HepG2 (cell line): ENCODE data around the gene UBB.

Experiments used
- BRCA1 ChIP-seq: sonication (generic); formaldehyde crosslinking; IDR thresholded peaks from 2 replicates; pipeline ENCODE4 v1.4.0; 2020; ENCODE audit warnings: missing genetic modification reagents
- CEBPB ChIP-seq: IDR thresholded peaks from 2 replicates; pipeline ENCODE4 v1.6.1; 2011; ENCODE audit warnings: low read depth, low read length, improper control_type of control experiment, borderline replicate concordance
- CREM ChIP-seq, 2 experiments: sonication (generic) in 1 of 2; formaldehyde crosslinking in 1 of 2; IDR thresholded peaks; 2 replicates each; pipeline versions ENCODE4 v1.4.0 to v1.6.1; 2016 to 2020; ENCODE audit warnings: antibody characterized with exemption in 1 of 2, mild to moderate bottlenecking in 1 of 2, missing genetic modification reagents in 1 of 2
- FOXM1 ChIP-seq: sonication (generic); formaldehyde crosslinking; IDR thresholded peaks from 2 replicates; pipeline ENCODE4 v1.5.0; 2020; ENCODE audit warnings: missing genetic modification reagents
- KDM2A ChIP-seq: sonication (generic); formaldehyde crosslinking; IDR thresholded peaks from 2 replicates; pipeline ENCODE4 v1.4.0; 2020; ENCODE audit warnings: low read depth, missing genetic modification reagents, borderline replicate concordance
- KLF12 ChIP-seq: sonication (generic); formaldehyde crosslinking; IDR thresholded peaks from 2 replicates; pipeline ENCODE4 v1.4.0; 2020; ENCODE audit warnings: missing genetic modification reagents, borderline replicate concordance
- NFE2L1 ChIP-seq: sonication (generic); formaldehyde crosslinking; IDR thresholded peaks from 2 replicates; pipeline ENCODE4 v1.4.0; 2020; ENCODE audit warnings: missing genetic modification reagents, mild to moderate bottlenecking, borderline replicate concordance
- NR2F2 ChIP-seq: IDR thresholded peaks from 2 replicates; pipeline ENCODE4 v1.6.1; 2012; ENCODE audit warnings: low read depth, inconsistent platforms, borderline replicate concordance
- SMC3 ChIP-seq: IDR thresholded peaks from 2 replicates; pipeline ENCODE4 v1.6.1; 2011; ENCODE audit warnings: low read length, improper control_type of control experiment
- YEATS2 ChIP-seq: sonication (generic); formaldehyde crosslinking; IDR thresholded peaks from 2 replicates; pipeline ENCODE4 v1.4.0; 2020; ENCODE audit warnings: missing genetic modification reagents, borderline replicate concordance
- YY1 ChIP-seq: IDR thresholded peaks from 2 replicates; pipeline ENCODE4 v1.6.1; 2011; ENCODE audit warnings: low read length, low read depth, moderate library complexity, mild to moderate bottlenecking; ENCODE audit not compliant: insufficient read depth, insufficient replicate concordance
- ZNF143 ChIP-seq: sonication (generic); formaldehyde crosslinking; IDR thresholded peaks from 2 replicates; pipeline ENCODE4 v1.4.0; 2020; ENCODE audit warnings: missing genetic modification reagents
- TF ChIP-seq, protein P1 (sequence below): IDR thresholded peaks from 2 replicates; pipeline ENCODE4 v1.6.1; 2016; ENCODE audit warnings: low read depth

DNA sequence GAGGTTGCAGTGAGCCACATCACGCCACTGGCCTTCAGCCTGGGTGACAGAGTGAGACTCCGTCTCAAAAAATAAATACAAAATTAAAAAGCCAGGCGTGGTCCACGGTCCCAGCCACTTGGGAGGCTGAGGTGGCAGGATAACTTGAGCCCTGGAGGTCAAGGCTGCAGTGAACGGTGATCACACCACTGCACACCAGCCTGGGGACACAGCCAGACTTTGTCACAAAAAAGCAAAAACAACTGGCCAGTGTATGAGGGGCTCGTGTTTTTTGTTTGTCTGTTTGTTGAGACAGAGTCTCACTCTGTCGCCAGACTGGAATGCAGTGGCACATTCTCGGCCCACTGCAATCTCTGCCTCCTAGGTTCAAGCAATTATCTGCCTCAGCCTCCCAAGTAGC is 1.2 kb upstream of the UBB start:
- TF ChIP-seq YEATS2 (CRISPR knock-in tag) (no peak), NFE2L1 (CRISPR knock-in tag) (no peak), ZNF143 (no peak), FOXM1 (CRISPR knock-in tag) (no peak), YY1 (no peak), SMC3 (no peak), CREM (IDR thresholded peaks at IDR 0.05) (no peak), CREM (CRISPR knock-in tag; IDR thresholded peaks at IDR 0.05) (no peak), BRCA1 (no peak), KDM2A (CRISPR knock-in tag) (no peak), CEBPB (no peak), NR2F2 (no peak), KLF12 (CRISPR knock-in tag) (no peak)
- TF ChIP-seq, protein P1, sequence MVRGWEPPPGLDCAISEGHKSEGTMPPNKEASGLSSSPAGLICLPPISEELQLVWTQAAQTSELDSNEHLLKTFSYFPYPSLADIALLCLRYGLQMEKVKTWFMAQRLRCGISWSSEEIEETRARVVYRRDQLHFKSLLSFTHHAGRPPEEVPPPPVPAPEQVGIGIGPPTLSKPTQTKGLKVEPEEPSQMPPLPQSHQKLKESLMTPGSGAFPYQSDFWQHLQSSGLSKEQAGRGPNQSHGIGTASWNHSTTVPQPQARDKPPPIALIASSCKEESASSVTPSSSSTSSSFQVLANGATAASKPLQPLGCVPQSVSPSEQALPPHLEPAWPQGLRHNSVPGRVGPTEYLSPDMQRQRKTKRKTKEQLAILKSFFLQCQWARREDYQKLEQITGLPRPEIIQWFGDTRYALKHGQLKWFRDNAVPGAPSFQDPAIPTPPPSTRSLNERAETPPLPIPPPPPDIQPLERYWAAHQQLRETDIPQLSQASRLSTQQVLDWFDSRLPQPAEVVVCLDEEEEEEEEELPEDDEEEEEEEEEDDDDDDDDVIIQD, result no peak
